Mesenchymal stem cell (in vitro differentiated cells and primary cell): Measurements from ENCODE around the gene FOSL1.
A peak's percentile ranks its signal among the peaks of the same experiment; 100 is the strongest.

Experiments
- DNase-seq: peaks from one replicate; pipeline ENCODE4 v3.0.0-alpha.2; 2013
- H2AFZ ChIP-seq: one replicate; pipeline ENCODE4 v1.6.1; 2013; ENCODE audit warnings: low read depth, mild to moderate bottlenecking, control low read depth, inconsistent platforms, low read length, moderate library complexity
- H2AK5ac ChIP-seq: 2 replicates; pipeline ENCODE4 v1.6.1; 2013; ENCODE audit warnings: low read length, moderate library complexity, mild to moderate bottlenecking, inconsistent platforms; ENCODE audit not compliant: severe bottlenecking
- H2BK120ac ChIP-seq: one replicate; pipeline ENCODE4 v1.6.1; 2013; ENCODE audit warnings: low read depth, mild to moderate bottlenecking, inconsistent platforms, low read length, moderate library complexity
- H2BK12ac ChIP-seq, 2 experiments: one replicate each; pipeline ENCODE4 v1.6.1; 2013; ENCODE audit warnings: inconsistent platforms in 2 of 2, low read length in 2 of 2, mild to moderate bottlenecking in 2 of 2, moderate library complexity in 2 of 2, control low read depth in 1 of 2
- H2BK15ac ChIP-seq: one replicate; pipeline ENCODE4 v1.6.1; 2013; ENCODE audit warnings: mild to moderate bottlenecking, low read depth, inconsistent platforms; ENCODE audit not compliant: poor library complexity, severe bottlenecking
- H2BK5ac ChIP-seq: 2 replicates; pipeline ENCODE4 v1.6.1; 2013; ENCODE audit warnings: low read depth, mild to moderate bottlenecking, low read length, control low read depth, inconsistent platforms; ENCODE audit not compliant: poor library complexity, severe bottlenecking
- H3K14ac ChIP-seq, 2 experiments: one replicate each; pipeline ENCODE4 v1.6.1; 2013; ENCODE audit warnings: inconsistent platforms in 2 of 2, low read length in 2 of 2, control low read depth in 1 of 2, mild to moderate bottlenecking in 1 of 2, moderate library complexity in 1 of 2
- H3K18ac ChIP-seq, 2 experiments: one replicate each; pipeline ENCODE4 v1.6.1; 2013; ENCODE audit warnings: inconsistent platforms in 2 of 2, low read length in 2 of 2, control low read depth in 1 of 2, low read depth in 1 of 2, mild to moderate bottlenecking in 1 of 2
- H3K23ac ChIP-seq, 2 experiments: one replicate each; pipeline ENCODE4 v1.6.1; 2013; ENCODE audit warnings: inconsistent platforms in 2 of 2, low read length in 2 of 2, mild to moderate bottlenecking in 2 of 2, moderate library complexity in 2 of 2, control low read depth in 1 of 2
- H3K27ac ChIP-seq: 2 replicates; pipeline ENCODE4 v1.5.1; 2013; ENCODE audit warnings: mild to moderate bottlenecking, moderate library complexity, low read length, control low read depth, inconsistent platforms; ENCODE audit not compliant: poor library complexity, severe bottlenecking
- H3K27me3 ChIP-seq, 2 experiments: 2 replicates each; pipeline versions ENCODE4 v1.6.1 to v1.7.0; 2013; ENCODE audit warnings: low read length in 2 of 2, mild to moderate bottlenecking in 2 of 2, moderate library complexity in 2 of 2, control low read depth in 1 of 2, inconsistent platforms in 1 of 2; ENCODE audit not compliant: control insufficient read depth in 1 of 2, insufficient read depth in 1 of 2
- H3K36me3 ChIP-seq, 2 experiments: 2 replicates each; pipeline versions ENCODE4 v1.6.1 to v1.7.0; 2013; ENCODE audit warnings: low read length in 2 of 2, control low read depth in 1 of 2, inconsistent platforms in 1 of 2, low read depth in 1 of 2, mild to moderate bottlenecking in 1 of 2; ENCODE audit not compliant: insufficient read depth in 2 of 2, control insufficient read depth in 1 of 2
- H3K4ac ChIP-seq, 2 experiments: one replicate each; pipeline ENCODE4 v1.6.1; 2013; ENCODE audit warnings: inconsistent platforms in 2 of 2, low read length in 2 of 2, mild to moderate bottlenecking in 2 of 2, moderate library complexity in 2 of 2, control low read depth in 1 of 2, low read depth in 1 of 2
- H3K4me1 ChIP-seq: 2 replicates; pipeline ENCODE4 v1.6.1; 2013; ENCODE audit warnings: low read depth, low read length, control low read depth; ENCODE audit not compliant: control insufficient read depth, insufficient read depth
- H3K4me2 ChIP-seq: 2 replicates; pipeline ENCODE4 v1.6.1; 2013; ENCODE audit warnings: low read length, mild to moderate bottlenecking, inconsistent platforms; ENCODE audit not compliant: poor library complexity, severe bottlenecking
- H3K4me3 ChIP-seq, 2 experiments: 2 replicates each; pipeline versions ENCODE4 v1.5.1 to v1.7.0; 2013; ENCODE audit warnings: low read length in 2 of 2, mild to moderate bottlenecking in 2 of 2, control low read depth in 1 of 2, low read depth in 1 of 2; ENCODE audit not compliant: insufficient read depth in 1 of 2
- H3K79me1 ChIP-seq: replicated peaks from 2 replicates; pipeline ENCODE4 v1.6.1; 2013; ENCODE audit warnings: mild to moderate bottlenecking, control low read depth, low read length, inconsistent platforms; ENCODE audit not compliant: poor library complexity, severe bottlenecking
- H3K9ac ChIP-seq: 2 replicates; pipeline ENCODE4 v1.7.0; 2013; ENCODE audit warnings: mild to moderate bottlenecking, low read length, moderate library complexity
- H3K9me3 ChIP-seq: 2 replicates; pipeline ENCODE4 v1.7.0; 2013; ENCODE audit warnings: mild to moderate bottlenecking, low read length; ENCODE audit not compliant: control insufficient read depth
- H4K8ac ChIP-seq: one replicate; pipeline ENCODE4 v1.6.1; 2013; ENCODE audit warnings: inconsistent platforms, mild to moderate bottlenecking, low read length, moderate library complexity
- H4K91ac ChIP-seq: one replicate; pipeline ENCODE4 v1.6.1; 2013; ENCODE audit warnings: mild to moderate bottlenecking, low read length, inconsistent platforms
- WGBS: methylation state at CpG from one replicate; pipeline ENCODE4 v1.1.7; 2013; ENCODE audit warnings: mixed read lengths; 5-methylcytosine and 5-hydroxymethylcytosine counted together

The FOSL1 gene

GRCh38 chr11:65920372-65920802, 20.2 kb upstream of the FOSL1 start:
- H4K91ac ChIP-seq: peak overlapping the region; percentile 7
- peak overlapping the region in 1 of 2 experiments; percentile 83 for H3K18ac ChIP-seq
- H2AK5ac ChIP-seq: peak overlapping the region; percentile 28
- peaks cover 50 to 56% of the 10 kb centered on the region in 2 experiments for H3K36me3 ChIP-seq
- peak overlapping the region; percentile 90 for H3K9ac ChIP-seq
- H2BK5ac ChIP-seq: no peak overlapping the region
- DNase-seq: no peak
- peaks cover 40% of the 10 kb centered on the region for H3K4me1 ChIP-seq
- peak overlapping the region in 1 of 2 experiments; percentile 95 for H3K14ac ChIP-seq
- H3K4ac ChIP-seq: peak overlapping the region; percentile 7 to 71
- H3K27ac ChIP-seq: no peak overlapping the region
- 80% methylated on average over 15 of the region's 15 CpGs for WGBS
- peak overlapping the region; percentile 96 for H3K4me2 ChIP-seq
- H4K8ac ChIP-seq: no peak overlapping the region
- H3K27me3 ChIP-seq: no peaks in the 10 kb centered on the region
- no peak overlapping the region for H2BK120ac ChIP-seq
- H2AFZ ChIP-seq: peak overlapping the region; percentile 29
- no peaks in the 10 kb centered on the region for H3K9me3 ChIP-seq
- peak overlapping the region in 1 of 2 experiments; percentile 95 for H3K23ac ChIP-seq
- no peak overlapping the region for H2BK15ac ChIP-seq
- H2BK12ac ChIP-seq: peak overlapping the region in 1 of 2 experiments; percentile 67
- peaks cover 15% of the 10 kb centered on the region for H3K79me1 ChIP-seq
- H3K4me3 ChIP-seq: peak overlapping the region; percentile 91 to 92

DNA sequence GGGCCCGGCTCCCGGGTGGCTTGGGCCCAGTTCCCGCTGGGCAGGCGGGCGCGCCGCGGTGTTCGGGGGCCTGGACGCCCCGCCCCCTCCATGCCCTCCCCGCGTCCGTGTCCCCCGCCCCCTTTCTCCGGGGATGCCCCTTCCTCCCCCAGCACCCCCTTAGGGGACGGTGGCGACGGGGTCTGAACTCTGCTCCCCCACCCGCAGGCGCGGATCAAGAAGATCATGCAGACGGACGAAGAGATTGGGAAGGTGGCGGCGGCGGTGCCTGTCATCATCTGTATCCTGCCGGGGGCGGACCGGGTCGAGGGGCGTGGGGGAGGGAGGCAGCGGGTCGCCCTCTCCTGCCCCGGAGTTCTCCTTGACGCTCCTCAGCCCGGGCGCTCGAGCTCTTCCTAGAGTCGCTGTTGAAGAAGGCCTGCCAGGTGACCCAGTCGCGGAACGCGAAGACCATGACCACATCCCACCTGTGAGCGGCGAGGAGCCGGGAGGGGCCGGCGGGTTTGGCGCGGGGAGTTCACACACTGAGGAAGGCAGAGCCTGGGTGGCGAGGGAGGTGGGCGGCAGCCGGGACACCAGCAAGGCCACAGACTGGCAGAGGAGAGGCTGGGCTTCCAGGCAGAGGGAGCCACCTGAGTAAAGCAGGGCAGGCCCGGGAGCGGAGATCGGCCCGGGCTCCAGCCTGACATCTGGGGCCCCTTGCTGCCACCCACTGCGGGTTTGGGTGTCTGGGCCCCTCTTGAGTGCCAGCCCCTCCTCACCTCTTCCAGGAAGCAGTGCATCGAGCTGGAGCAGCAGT, 19.6 kb upstream of the FOSL1 start:
- peak overlapping the region; percentile 91 to 92 for H3K4me3 ChIP-seq
- H3K9ac ChIP-seq: peak overlapping the region; percentile 90
- peak overlapping the region; percentile 88 to 90 for H3K18ac ChIP-seq
- H3K27me3 ChIP-seq: no peaks in the 10 kb centered on the region
- H2BK120ac ChIP-seq: no peak overlapping the region
- H2AFZ ChIP-seq: peak overlapping the region; percentile 55
- H3K4me2 ChIP-seq: peak overlapping the region; percentile 96
- peak overlapping the region; percentile 88 for H2BK5ac ChIP-seq
- H3K23ac ChIP-seq: peak overlapping the region in 1 of 2 experiments; percentile 95
- H3K9me3 ChIP-seq: no peaks in the 10 kb centered on the region
- H2BK15ac ChIP-seq: peak overlapping the region; percentile 91
- DNase-seq: no peak
- 2% methylated on average over 48 of the region's 60 CpGs for WGBS
- H2AK5ac ChIP-seq: peak overlapping the region; percentile 28
- H3K4me1 ChIP-seq: peaks cover 46% of the 10 kb centered on the region
- H3K4ac ChIP-seq: peak overlapping the region in 1 of 2 experiments; percentile 87
- H3K36me3 ChIP-seq: peaks cover 46 to 50% of the 10 kb centered on the region in 2 experiments
- H3K27ac ChIP-seq: no peak overlapping the region
- peak overlapping the region in 1 of 2 experiments; percentile 68 for H2BK12ac ChIP-seq
- H3K79me1 ChIP-seq: peaks cover 15% of the 10 kb centered on the region
- H4K8ac ChIP-seq: peak overlapping the region; percentile 91
- peak overlapping the region in 1 of 2 experiments; percentile 95 for H3K14ac ChIP-seq
- peak overlapping the region; percentile 58 for H4K91ac ChIP-seq

DNA sequence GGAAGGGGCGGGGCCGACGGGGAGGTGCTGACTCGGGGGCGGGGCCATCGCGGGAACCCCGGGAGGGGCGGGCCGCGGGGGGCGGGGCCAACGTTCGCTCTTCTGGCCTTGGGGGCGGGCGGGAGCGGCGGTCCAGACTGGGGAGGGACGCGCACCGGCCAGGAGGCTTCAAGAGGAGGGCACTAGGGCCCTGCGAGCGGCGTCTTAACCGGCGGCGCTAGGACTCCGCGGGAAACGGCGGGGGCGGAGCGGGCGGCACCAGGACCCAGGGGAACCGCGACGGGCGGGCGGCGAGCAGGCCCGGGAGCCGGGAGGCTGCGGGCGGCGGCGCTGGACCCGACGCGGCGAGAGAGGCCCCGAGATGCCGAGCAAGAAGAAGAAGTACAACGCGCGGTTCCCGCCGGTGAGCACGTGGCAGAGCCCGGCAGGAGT, 19.0 kb upstream of the FOSL1 start, which contains the start of gene DRAP1:
TSS of gene DRAP1 (plus strand) at position 286 of the 432 bp plus-strand sequence. CDS start at position 362, 76 bp downstream.
- H3K36me3 ChIP-seq: peaks cover 40 to 45% of the 10 kb centered on the region in 2 experiments
- WGBS: 1% methylated on average over 32 of the region's 59 CpGs
- H3K9ac ChIP-seq: peak within 1 kb of the TSS; percentile 98
- peak within 1 kb of the TSS; percentile 91 for H2BK15ac ChIP-seq
- H2BK5ac ChIP-seq: peak within 1 kb of the TSS; percentile 91
- peak within 1 kb of the TSS; percentile 49 to 68 for H2BK12ac ChIP-seq
- H3K4me3 ChIP-seq: peak within 1 kb of the TSS; percentile 91 to 98
- peak within 1 kb of the TSS; percentile 94 to 95 for H3K14ac ChIP-seq
- H3K27me3 ChIP-seq: no peaks in the 10 kb centered on the region
- peak within 1 kb of the TSS; percentile 100 for H2BK120ac ChIP-seq
- peak within 1 kb of the TSS; percentile 93 for H2AK5ac ChIP-seq
- no peaks in the 10 kb centered on the region for H3K9me3 ChIP-seq
- peak within 1 kb of the TSS; percentile 99 for H4K8ac ChIP-seq
- peak within 1 kb of the TSS; percentile 96 for H3K4me2 ChIP-seq
- H3K79me1 ChIP-seq: peaks cover 12% of the 10 kb centered on the region
- H3K4ac ChIP-seq: peak within 1 kb of the TSS; percentile 94 to 98
- H4K91ac ChIP-seq: peak within 1 kb of the TSS; percentile 99
- DNase-seq: peak; percentile 98
- H3K4me1 ChIP-seq: peaks cover 51% of the 10 kb centered on the region
- H2AFZ ChIP-seq: peak within 1 kb of the TSS; percentile 55
- peak within 1 kb of the TSS in 1 of 2 experiments; percentile 95 for H3K23ac ChIP-seq
- H3K18ac ChIP-seq: peak within 1 kb of the TSS; percentile 94 to 98
- H3K27ac ChIP-seq: peak within 1 kb of the TSS; percentile 80
